Ascending aorta (tissue), 2 donors: ENCODE data around the gene TMEM60. TPM values are rescaled to one million over a fixed set of nuclear protein-coding genes. Genes with fewer than 3 reads are reported as not detected.

ENCODE experiments used
- DNase-seq, 2 donors: peaks; one replicate each; pipeline ENCODE4 v3.0.0-alpha.2; 2019; ENCODE audit warnings: low spot score in 2 of 2
- H3K27ac ChIP-seq, 2 donors: fragments of 200-600 bp; sonication (generic); one replicate each; pipeline ENCODE4 v1.5.1; 2016 to 2017; ENCODE audit warnings: mild to moderate bottlenecking in 1 of 2
- H3K27me3 ChIP-seq: fragments of 200-600 bp; sonication (generic); one replicate; pipeline ENCODE4 v1.5.1; 2017
- H3K36me3 ChIP-seq, 2 donors: fragments of 200-600 bp; sonication (generic); one replicate each; pipeline ENCODE4 v1.5.1; 2016
- H3K4me1 ChIP-seq, 2 donors: fragments of 200-600 bp; sonication (generic); one replicate each; pipeline ENCODE4 v1.5.1; 2016 to 2017; ENCODE audit warnings: mild to moderate bottlenecking in 1 of 2
- H3K4me3 ChIP-seq, 2 donors: fragments of 200-600 bp; sonication (generic); one replicate each; pipeline ENCODE4 v1.5.1; 2016 to 2017; ENCODE audit warnings: mild to moderate bottlenecking in 1 of 2
- H3K9me3 ChIP-seq, 2 donors: fragments of 200-600 bp; sonication (generic); one replicate each; pipeline ENCODE4 v1.5.1; 2016
- CTCF ChIP-seq, 3 experiments: fragments of 200-600 bp in 2 of 3; fragments of 450-650 bp in 1 of 3; sonication (generic) in 2 of 3; IDR thresholded peaks; one replicate each; pipeline ENCODE4 v1.5.1; 2016 to 2019; ENCODE audit warnings: antibody characterized with exemption in 3 of 3, mild to moderate bottlenecking in 1 of 3, moderate library complexity in 1 of 3
- intact Hi-C: fragments of 100-400 bp; cut with DNase I; formaldehyde crosslinking; loops from one replicate; pipeline ENCODE4 v1.15.1; 2023
- total RNA-seq: library from RNA; depleted of rRNA; stranded (reverse); fragments of >200 nt; gene quantifications from one replicate; pipeline ENCODE4 v1.1.0, GENCODE V29; 2016

The TMEM60 gene
- total RNA-seq, 1 donor from 2014 or later: not detected

- DNase-seq: no peak
- H3K4me1 ChIP-seq: peaks cover 4 to 8% of the 10 kb centered on the region in 2 donors
These were observed 4.2 kb downstream of the TMEM60 start for GRCh38 chr7:77794000-77794399.

GRCh38 chr7:77791956-77792355, 6.3 kb downstream of the TMEM60 start:
- H3K27ac ChIP-seq: no peak overlapping the region
- no peaks in the 10 kb centered on the region for H3K27me3 ChIP-seq
- no peak overlapping the region for H3K4me3 ChIP-seq
- no peaks in the 10 kb centered on the region for H3K9me3 ChIP-seq
- TF ChIP-seq CTCF (IDR thresholded peaks at IDR 0.05): no peak
- intact Hi-C loops: no loop called here
- H3K36me3 ChIP-seq: peaks cover 0 to 4% of the 10 kb centered on the region in 2 donors
- DNase-seq: no peak
- H3K4me1 ChIP-seq: peaks cover 4% of the 10 kb centered on the region in 2 donors

More at GRCh38 chr7:77794000-77794399, 4.2 kb downstream of the TMEM60 start:
- Histone ChIP-seq H3K27ac (no peak overlapping the region), H3K4me3 (no peak overlapping the region), H3K36me3 (peaks cover 0 to 4% of the 10 kb centered on the region in 2 donors), H3K27me3 (no peaks in the 10 kb centered on the region), H3K9me3 (no peaks in the 10 kb centered on the region)
- no peak for TF ChIP-seq CTCF (IDR thresholded peaks at IDR 0.05)
- intact Hi-C loops: no loop called here

GRCh38 chr7:77791336-77791735, 6.9 kb downstream of the TMEM60 start:
- no peak overlapping the region for H3K4me3 ChIP-seq
- H3K27me3 ChIP-seq: no peaks in the 10 kb centered on the region
- no peak overlapping the region for H3K27ac ChIP-seq
- H3K4me1 ChIP-seq: peaks cover 0 to under 1% of the 10 kb centered on the region in 2 donors
- intact Hi-C loops: no loop called here
- DNase-seq: no peak
- no peaks in the 10 kb centered on the region for H3K9me3 ChIP-seq
- H3K36me3 ChIP-seq: peaks cover 0 to 4% of the 10 kb centered on the region in 2 donors
- TF ChIP-seq CTCF (IDR thresholded peaks at IDR 0.05): no peak

GRCh38 chr7:77788327-77788902, 9.8 kb downstream of the TMEM60 start:
- Histone ChIP-seq H3K4me1 (no peaks in the 10 kb centered on the region), H3K4me3 (no peak overlapping the region), H3K27me3 (no peaks in the 10 kb centered on the region), H3K9me3 (no peaks in the 10 kb centered on the region), H3K36me3 (peaks cover 0 to 4% of the 10 kb centered on the region in 2 donors), H3K27ac (no peak overlapping the region)
- TF ChIP-seq CTCF (IDR thresholded peaks at IDR 0.05): no peak
- intact Hi-C loops: no loop called here
- no peak for DNase-seq

GRCh38 chr7:77786741-77787140, 11.5 kb downstream of the TMEM60 start:
- DNase-seq: no peak
- intact Hi-C loops: no loop called here

More at GRCh38 chr7:77786741-77787140, 11.5 kb downstream of the TMEM60 start:
- Histone ChIP-seq H3K4me3 (no peak overlapping the region), H3K27ac (no peak overlapping the region), H3K4me1 (no peaks in the 10 kb centered on the region), H3K9me3 (no peaks in the 10 kb centered on the region), H3K36me3 (peaks cover 0 to 4% of the 10 kb centered on the region in 2 donors), H3K27me3 (no peaks in the 10 kb centered on the region)
- TF ChIP-seq CTCF (IDR thresholded peaks at IDR 0.05): no peak
